Occipital lobe (tissue), 2 donors: Measurements from ENCODE around the gene DUSP10. TPM values are rescaled to one million over a fixed set of nuclear protein-coding genes. Genes with fewer than 3 reads are reported as not detected.

Source experiments
- DNase-seq: peaks from one replicate; lab custom pipeline; 2025; lab: John Stamatoyannopoulos, UW
- total RNA-seq: library from RNA; depleted of rRNA; stranded (reverse); fragments of >200 nt; gene quantifications from one replicate; pipeline ENCODE4 v1.2.3, GENCODE V29; 2014

The DUSP10 gene
- total RNA-seq, 1 donor from 2014 or later: 5.3 TPM

DNA sequence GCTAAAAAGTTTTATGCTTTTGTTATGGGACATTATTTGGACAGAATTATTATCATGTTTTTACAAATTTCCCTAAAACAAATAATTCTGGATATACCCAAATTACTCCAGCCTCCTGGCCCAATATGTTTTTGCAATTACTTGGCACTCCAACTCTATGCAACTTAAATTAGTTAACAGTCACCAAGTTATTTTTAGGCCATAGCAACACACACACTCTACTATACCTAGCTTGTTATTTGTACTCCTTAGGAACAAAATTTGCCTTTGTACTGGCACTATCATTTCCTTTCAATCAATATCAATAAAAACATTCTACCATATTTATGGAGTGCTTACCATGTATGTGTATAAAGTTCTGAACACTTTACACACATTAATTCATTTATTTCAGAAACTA, 7.7 kb downstream of the DUSP10 start:
- DNase-seq: no peak

DNA sequence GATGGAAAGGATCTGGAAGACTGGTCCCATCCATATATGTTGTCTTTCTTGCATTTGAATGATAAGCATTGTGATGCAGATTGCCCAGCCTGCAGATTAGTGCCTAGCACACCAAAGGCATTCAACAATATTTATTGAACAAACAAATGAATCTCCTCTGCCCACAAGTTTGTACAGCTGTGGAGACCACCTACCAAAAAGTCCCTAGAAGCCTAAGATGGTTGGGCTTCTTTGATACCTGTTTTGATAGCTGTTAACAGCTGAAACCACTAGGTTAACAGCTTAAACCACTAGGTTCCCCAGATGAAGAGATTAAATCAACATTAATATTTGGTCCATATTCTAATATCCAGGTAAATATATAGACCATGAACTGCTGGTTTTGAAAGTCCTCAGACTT, 9.8 kb downstream of the DUSP10 start:
- DNase-seq: no peak

- no peak for DNase-seq
Observed at GRCh38 chr1:221729771-221730330, 12.0 kb downstream of the DUSP10 start.

- DNase-seq: no peak
Observed at GRCh38 chr1:221728037-221728505, 13.8 kb downstream of the DUSP10 start.

DNA sequence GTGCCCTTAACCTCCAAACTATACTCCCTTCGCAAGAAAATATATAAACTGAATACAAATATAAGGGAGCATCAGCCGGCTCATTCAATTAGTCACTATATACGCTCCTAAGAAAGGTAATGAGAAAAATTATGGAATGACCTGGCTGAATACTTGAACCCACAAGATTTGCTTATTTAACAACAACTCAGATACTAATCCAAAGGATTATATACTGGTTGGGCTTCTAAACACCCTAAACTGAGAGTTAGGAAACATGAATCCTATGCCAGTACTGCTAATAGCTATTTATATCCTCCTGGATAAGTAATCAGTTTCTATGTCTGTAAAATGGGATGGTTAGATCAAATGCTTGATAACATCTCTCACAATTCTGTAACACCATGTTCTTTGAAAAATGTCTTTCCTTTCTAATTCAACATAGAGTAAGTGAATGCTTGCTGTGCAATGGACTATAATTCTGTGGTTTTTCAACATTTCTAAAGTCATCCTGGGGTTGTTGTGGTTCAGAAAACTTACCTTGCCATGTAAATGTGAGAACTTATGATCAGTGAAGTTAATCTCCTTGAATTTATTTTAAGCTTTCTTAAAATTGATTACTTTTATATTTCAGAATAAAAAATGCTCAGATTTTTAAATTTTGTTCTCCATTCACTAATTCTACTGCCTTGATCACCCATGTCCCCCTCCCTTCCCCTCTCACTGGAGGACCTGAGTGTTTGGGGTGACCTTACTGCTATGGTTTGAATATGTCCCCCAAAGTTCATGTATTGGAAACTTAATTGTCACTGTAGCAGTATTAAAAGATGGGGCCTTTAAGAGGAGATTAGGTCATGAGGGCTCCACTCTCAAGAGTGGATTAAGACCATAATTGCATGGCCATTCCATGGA, 14.5 kb downstream of the DUSP10 start:
- no peak for DNase-seq

DNA sequence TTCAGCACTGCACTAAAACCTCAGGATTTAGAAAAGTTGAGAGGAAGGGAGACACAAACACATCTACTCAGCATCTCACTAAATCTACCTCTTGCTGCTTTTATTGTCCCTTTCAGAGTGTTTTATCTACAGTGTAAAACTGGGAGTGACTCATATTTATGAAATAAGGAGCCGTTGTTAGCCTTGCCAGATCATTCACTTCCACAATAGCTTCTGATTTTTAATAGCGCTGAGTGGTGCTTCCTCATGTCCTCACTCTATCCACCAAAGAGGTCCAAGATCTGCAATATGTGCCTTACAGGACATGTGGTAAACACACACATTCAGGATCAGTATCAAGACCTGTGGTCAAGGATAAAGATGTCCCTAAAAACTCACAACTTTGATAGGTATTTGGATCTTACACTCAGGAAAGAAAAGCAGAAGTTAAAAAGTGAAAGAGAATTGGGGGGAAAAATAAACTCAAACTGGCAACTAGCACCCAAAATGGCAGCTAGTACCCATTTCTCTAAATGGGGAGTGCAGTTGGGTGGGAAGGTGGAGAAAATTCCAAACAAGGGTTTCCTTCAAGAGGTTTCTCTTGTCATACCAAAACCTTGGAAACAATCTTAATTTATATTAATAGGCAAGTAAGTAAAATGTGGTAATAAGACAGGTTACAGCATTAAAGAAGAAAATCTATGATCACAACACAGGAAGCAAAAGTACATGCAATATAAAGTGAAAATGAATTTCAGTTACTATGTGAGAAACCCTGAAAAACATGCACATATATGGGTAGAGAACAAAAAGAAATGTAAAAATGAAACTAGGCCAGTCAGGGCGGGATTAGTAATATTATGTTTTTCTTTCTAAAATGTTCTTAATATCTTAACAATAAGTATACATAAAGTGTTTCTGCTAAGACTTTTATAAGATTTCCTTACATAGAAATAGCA, 15.9 kb downstream of the DUSP10 start:
- DNase-seq: no peak

DNA sequence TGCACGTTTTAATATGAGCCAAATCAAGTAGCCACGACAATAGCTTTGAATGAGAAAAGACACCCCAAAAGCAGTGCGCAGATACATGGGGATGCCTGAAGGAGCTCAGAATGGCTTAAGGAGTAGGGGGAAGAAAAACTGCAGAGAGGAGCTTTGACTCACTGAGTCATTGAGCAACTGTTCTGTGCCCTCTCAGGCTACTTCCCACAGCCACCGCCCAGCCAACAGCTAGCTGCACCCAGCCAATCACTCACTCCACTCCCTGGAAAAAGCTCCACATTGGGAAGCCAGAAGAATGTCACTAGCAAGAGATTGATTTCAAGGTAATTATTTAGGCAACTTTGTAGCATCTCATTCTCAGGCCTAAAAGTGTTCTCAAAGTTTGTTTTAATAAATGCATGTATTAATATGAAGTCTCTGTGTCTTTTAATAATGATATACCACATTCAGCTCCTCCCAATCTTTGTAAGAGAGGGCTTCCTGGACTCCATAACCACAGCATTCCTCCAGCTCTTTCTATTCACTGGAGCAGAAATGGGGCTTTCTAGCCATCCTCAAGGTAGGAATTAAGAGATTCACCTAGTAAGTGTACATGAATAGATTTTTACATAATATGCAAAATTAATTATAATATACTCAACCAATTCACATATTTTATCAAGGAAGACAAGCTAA, 16.8 kb downstream of the DUSP10 start:
- no peak for DNase-seq

DNA sequence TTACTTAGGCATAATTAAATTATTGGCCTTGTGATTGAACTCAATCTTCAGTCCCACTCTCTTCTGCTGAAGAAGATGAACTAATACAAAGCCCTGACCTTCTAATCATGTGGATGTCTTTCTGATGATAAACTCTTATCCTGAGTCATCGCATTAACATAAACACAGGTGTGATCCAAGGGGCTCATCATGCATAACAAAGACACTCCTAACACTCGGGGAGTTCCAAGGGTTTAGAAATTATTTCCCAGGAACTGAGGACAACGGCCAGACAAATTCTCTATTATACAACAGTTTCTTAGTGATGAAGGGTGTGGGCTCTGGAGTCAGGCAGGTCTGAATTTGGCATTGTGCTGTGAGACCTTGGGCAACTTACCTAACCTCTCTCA, 18.0 kb downstream of the DUSP10 start:
- DNase-seq: no peak

- DNase-seq: no peak
Observed at GRCh38 chr1:221723018-221723847, 18.7 kb downstream of the DUSP10 start.

DNA sequence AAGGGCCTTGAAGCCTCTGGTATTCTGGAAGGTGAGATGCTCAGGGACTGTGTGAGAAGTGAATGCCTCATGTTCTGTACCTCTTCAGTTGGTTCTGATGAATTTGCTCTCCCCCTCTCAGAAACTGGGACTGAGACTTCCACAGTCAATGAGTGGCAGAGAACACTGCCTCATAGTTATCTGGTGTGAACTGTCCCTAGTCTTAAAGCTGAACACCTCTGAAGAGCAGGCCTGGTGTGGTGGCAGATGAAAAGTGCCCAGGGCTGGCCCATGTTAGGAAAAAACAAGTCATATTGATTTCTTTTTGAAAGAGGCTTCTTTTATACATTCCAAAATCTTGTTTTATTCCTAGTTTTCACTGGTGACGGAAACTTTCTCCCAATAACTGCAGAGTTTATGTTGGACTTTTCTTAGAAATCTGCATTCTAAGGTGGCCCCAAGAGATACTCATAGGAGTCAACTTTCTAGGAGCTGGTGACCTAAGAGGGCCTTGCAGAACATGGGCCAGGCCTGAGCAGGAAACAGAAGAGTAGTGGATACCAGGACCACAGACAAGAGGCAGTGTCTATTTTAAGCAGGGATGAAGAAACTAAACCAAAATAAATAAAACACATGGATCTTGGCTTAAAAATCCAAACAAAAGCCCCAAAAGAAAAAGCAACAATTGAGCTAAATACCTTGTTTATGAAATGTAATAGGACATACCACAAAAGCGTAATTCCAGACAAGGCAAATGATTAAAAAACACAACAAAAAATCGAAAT, 19.5 kb downstream of the DUSP10 start:
- DNase-seq: no peak

DNA sequence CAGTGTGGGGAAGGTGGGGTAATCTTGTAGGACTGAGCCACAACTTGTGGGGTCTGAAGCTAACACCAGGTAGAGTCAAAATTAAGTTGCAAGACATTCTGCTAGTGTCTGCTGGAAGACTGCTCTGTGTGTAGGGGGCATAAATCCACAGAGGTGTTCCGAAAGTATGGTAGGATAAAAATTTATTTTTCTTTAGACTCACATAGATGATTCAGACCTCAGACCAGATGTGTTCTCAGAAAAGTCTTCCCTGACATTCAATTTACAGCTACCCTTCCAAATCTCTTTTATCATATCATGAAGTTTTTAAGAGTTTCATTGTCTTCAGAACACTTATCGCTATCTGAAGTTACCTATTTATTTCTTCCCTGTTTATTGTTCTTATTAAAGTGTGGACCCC, 21.3 kb downstream of the DUSP10 start:
- no peak for DNase-seq

GRCh38 chr1:221719987-221720386, 21.9 kb downstream of the DUSP10 start:
- no peak for DNase-seq

GRCh38 chr1:221719278-221719597, 22.7 kb downstream of the DUSP10 start:
- DNase-seq: no peak

GRCh38 chr1:221718381-221719277, 23.3 kb downstream of the DUSP10 start:
- DNase-seq: no peak

GRCh38 chr1:221717485-221717853, 24.4 kb downstream of the DUSP10 start:
- no peak for DNase-seq

- DNase-seq: no peak
Observed at GRCh38 chr1:221716713-221717484, 25.0 kb downstream of the DUSP10 start.

DNA sequence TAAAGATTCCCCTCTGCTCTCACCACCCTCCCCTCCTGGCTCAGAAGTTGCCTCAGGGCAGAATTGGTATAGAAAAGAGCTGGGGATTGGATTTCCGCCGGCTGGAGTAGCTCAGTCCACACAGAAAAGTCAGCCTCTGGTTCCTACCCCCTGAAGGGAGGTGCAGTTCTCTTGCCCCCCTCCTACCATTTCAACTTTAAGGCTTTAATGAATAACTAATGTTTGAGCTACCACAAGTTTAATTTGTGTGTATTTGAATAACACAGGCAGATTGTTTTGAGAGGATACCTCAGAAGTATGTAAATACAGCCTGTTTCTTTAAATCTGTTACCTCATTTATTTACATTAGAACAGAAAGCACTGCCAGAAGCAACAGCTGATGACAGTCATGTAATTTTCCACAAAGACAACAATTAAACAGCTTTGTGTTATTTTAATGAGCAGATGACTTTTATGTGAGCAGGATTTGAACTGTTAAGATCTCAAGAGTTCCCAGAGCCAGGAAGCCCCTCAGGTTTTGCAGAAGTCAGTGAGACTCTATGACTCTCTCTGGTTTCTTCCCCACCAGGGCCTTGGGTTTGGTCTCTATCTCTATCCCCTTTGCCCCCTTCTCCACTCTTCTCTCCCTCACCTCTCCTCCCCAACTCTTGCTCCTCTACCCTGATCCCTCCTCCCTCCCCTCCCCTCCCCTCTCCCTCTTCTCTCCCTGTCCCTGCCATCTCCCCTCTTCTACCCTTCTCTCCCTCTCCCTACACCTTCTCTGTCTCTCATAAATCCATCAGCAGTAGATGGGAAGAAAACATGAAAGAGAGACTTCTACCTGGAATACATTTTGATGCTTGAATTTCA, 26.3 kb downstream of the DUSP10 start:
- no peak for DNase-seq
